ENCODE data around the gene ATP7B.

ATP7B gene

GRCh38 chr13:52024481-52024880 lies 13.2 kb upstream of the ATP7B start, which contains the start of gene UTP14C:
TSS of gene UTP14C (plus strand) at chr13:52024691. CDS start at chr13:52028805, 4,114 bp downstream.
- POLR2A ChIA-PET: interaction anchor here (0.7 kb wide), 1 partner anchor 11 kb away, joined by 3 read pairs; no protein-coding TSS in a partner anchor
- Histone ChIP-seq H3K27me3 (replicated peaks in 2 of 5; ENCODE audit: control insufficient read depth in 4 of 5, insufficient read depth in 5 of 5, low read length in 4 of 5) (no peaks in the 10 kb centered on the region), H3K4me3 (ENCODE audit: control insufficient read depth in 1 of 7, extremely low read depth in 1 of 7, insufficient read depth in 4 of 7, low read depth in 2 of 7, low read length in 6 of 7) (no peak within 1 kb of the TSS), H3K36me3 (ENCODE audit: control insufficient read depth in 4 of 4, insufficient read depth in 4 of 4, low read length in 3 of 4) (peaks cover 25 to 87% (median 60%) of the 10 kb centered on the region in 4 experiments), H3K9me3 (ENCODE audit: control extremely low read depth in 1 of 5, control insufficient read depth in 4 of 5, insufficient read depth in 2 of 5, low read depth in 1 of 5, low read length in 4 of 5) (peaks cover 0 to 24% (median 8%) of the 10 kb centered on the region in 5 experiments), H3K27ac (ENCODE audit: insufficient read depth in 1 of 2, low read depth in 1 of 2, low read length in 2 of 2, poor library complexity in 1 of 2, severe bottlenecking in 2 of 2) (no peak within 1 kb of the TSS), H3K4me1 (ENCODE audit: control extremely low read depth in 1 of 4, control insufficient read depth in 4 of 4, insufficient read depth in 4 of 4, low read length in 3 of 4) (no peaks in the 10 kb centered on the region)
- CTCF ChIA-PET: no interaction called here
- 97% methylated on average over 3 of the region's 3 CpGs for WGBS (ENCODE audit: insufficient coverage)
- DNase-seq: no peak

- POLR2A ChIA-PET: interaction anchor here (0.6 kb wide), 1 partner anchor 11 kb away, joined by 3 read pairs; no protein-coding TSS in a partner anchor
Observed at GRCh38 chr13:52022356-52022755, 11.1 kb upstream of the ATP7B start.

GRCh38 chr13:52020191-52020590 lies 8.9 kb upstream of the ATP7B start:
- Histone ChIP-seq H3K27ac (ENCODE audit: insufficient read depth in 1 of 2, low read depth in 1 of 2, low read length in 2 of 2, poor library complexity in 1 of 2, severe bottlenecking in 2 of 2) (no peak overlapping the region), H3K4me1 (ENCODE audit: control extremely low read depth in 1 of 4, control insufficient read depth in 4 of 4, insufficient read depth in 4 of 4, low read length in 3 of 4) (no peaks in the 10 kb centered on the region), H3K4me3 (ENCODE audit: control insufficient read depth in 1 of 7, extremely low read depth in 1 of 7, insufficient read depth in 4 of 7, low read depth in 2 of 7, low read length in 6 of 7) (no peak overlapping the region), H3K9me3 (ENCODE audit: control extremely low read depth in 1 of 5, control insufficient read depth in 4 of 5, insufficient read depth in 2 of 5, low read depth in 1 of 5, low read length in 4 of 5) (peaks cover 0 to 1% (median 0%) of the 10 kb centered on the region in 5 experiments), H3K27me3 (replicated peaks in 2 of 5; ENCODE audit: control insufficient read depth in 4 of 5, insufficient read depth in 5 of 5, low read length in 4 of 5) (no peaks in the 10 kb centered on the region), H3K36me3 (ENCODE audit: control insufficient read depth in 4 of 4, insufficient read depth in 4 of 4, low read length in 3 of 4) (peaks cover 12 to 62% (median 38%) of the 10 kb centered on the region in 4 experiments)
- DNase-seq: no peak
- ChIA-PET CTCF (interaction anchor here (1.0 to 1.5 kb wide), 3 partner anchors 10 to 108 kb away, joined by 3 read pairs; partner anchors contain the start of gene NEK5), POLR2A (no interaction called here)
- WGBS (ENCODE audit: insufficient coverage): 92% methylated on average over 2 of the region's 3 CpGs

More at GRCh38 chr13:52022356-52022755, 11.1 kb upstream of the ATP7B start:
- Histone ChIP-seq H3K27me3 (replicated peaks in 2 of 5; ENCODE audit: control insufficient read depth in 4 of 5, insufficient read depth in 5 of 5, low read length in 4 of 5) (no peaks in the 10 kb centered on the region), H3K4me3 (ENCODE audit: control insufficient read depth in 1 of 7, extremely low read depth in 1 of 7, insufficient read depth in 4 of 7, low read depth in 2 of 7, low read length in 6 of 7) (no peak overlapping the region), H3K9me3 (ENCODE audit: control extremely low read depth in 1 of 5, control insufficient read depth in 4 of 5, insufficient read depth in 2 of 5, low read depth in 1 of 5, low read length in 4 of 5) (peaks cover 0 to 17% (median 3%) of the 10 kb centered on the region in 5 experiments), H3K36me3 (ENCODE audit: control insufficient read depth in 4 of 4, insufficient read depth in 4 of 4, low read length in 3 of 4) (peaks cover 17 to 76% (median 56%) of the 10 kb centered on the region in 4 experiments), H3K4me1 (ENCODE audit: control extremely low read depth in 1 of 4, control insufficient read depth in 4 of 4, insufficient read depth in 4 of 4, low read length in 3 of 4) (no peaks in the 10 kb centered on the region), H3K27ac (ENCODE audit: insufficient read depth in 1 of 2, low read depth in 1 of 2, low read length in 2 of 2, poor library complexity in 1 of 2, severe bottlenecking in 2 of 2) (peak overlapping the region in 1 of 2 experiments; percentile 17)
- CTCF ChIA-PET: no interaction called here
- peak; percentile 50 to 83 (median 67) for DNase-seq
- 100% methylated on average over 1 of the region's 2 CpGs for WGBS (ENCODE audit: insufficient coverage)

GRCh38 chr13:52016296-52016695 lies 5.0 kb upstream of the ATP7B start:
- Histone ChIP-seq H3K27ac (ENCODE audit: insufficient read depth in 1 of 2, low read depth in 1 of 2, low read length in 2 of 2, poor library complexity in 1 of 2, severe bottlenecking in 2 of 2) (no peak overlapping the region), H3K36me3 (ENCODE audit: control insufficient read depth in 4 of 4, insufficient read depth in 4 of 4, low read length in 3 of 4) (peaks cover 0 to 35% (median 18%) of the 10 kb centered on the region in 4 experiments), H3K4me1 (ENCODE audit: control extremely low read depth in 1 of 4, control insufficient read depth in 4 of 4, insufficient read depth in 4 of 4, low read length in 3 of 4) (peaks cover 5 to 15% (median 10%) of the 10 kb centered on the region in 4 experiments), H3K9me3 (ENCODE audit: control extremely low read depth in 1 of 5, control insufficient read depth in 4 of 5, insufficient read depth in 2 of 5, low read depth in 1 of 5, low read length in 4 of 5) (no peaks in the 10 kb centered on the region), H3K27me3 (replicated peaks in 2 of 5; ENCODE audit: control insufficient read depth in 4 of 5, insufficient read depth in 5 of 5, low read length in 4 of 5) (peaks cover 0 to under 1% (median 0%) of the 10 kb centered on the region in 5 experiments), H3K4me3 (ENCODE audit: control insufficient read depth in 1 of 7, extremely low read depth in 1 of 7, insufficient read depth in 4 of 7, low read depth in 2 of 7, low read length in 6 of 7) (no peak overlapping the region)
- 94% methylated on average over 3 of the region's 3 CpGs for WGBS (ENCODE audit: insufficient coverage)
- no peak for DNase-seq
- ChIA-PET POLR2A (no interaction called here), CTCF (interaction anchor here (1.0 kb wide), 1 partner anchor 13 kb away, joined by 3 read pairs; no protein-coding TSS in a partner anchor)

GRCh38 chr13:52012512-52012836 lies 1.2 kb upstream of the ATP7B start:
- POLR2A ChIA-PET: no interaction called here
- peak overlapping the region; percentile 85 to 100 (median 99) for H3K4me3 ChIP-seq (ENCODE audit: control insufficient read depth in 1 of 7, extremely low read depth in 1 of 7, insufficient read depth in 4 of 7, low read depth in 2 of 7, low read length in 6 of 7)
- peaks cover 7 to 22% (median 20%) of the 10 kb centered on the region in 4 experiments for H3K4me1 ChIP-seq (ENCODE audit: control extremely low read depth in 1 of 4, control insufficient read depth in 4 of 4, insufficient read depth in 4 of 4, low read length in 3 of 4)
- no peak for DNase-seq
- WGBS (ENCODE audit: insufficient coverage): 2% methylated on average over 8 of the region's 8 CpGs
- peak overlapping the region; percentile 74 to 93 for H3K27ac ChIP-seq (ENCODE audit: insufficient read depth in 1 of 2, low read depth in 1 of 2, low read length in 2 of 2, poor library complexity in 1 of 2, severe bottlenecking in 2 of 2)
- no peaks in the 10 kb centered on the region for H3K9me3 ChIP-seq (ENCODE audit: control extremely low read depth in 1 of 5, control insufficient read depth in 4 of 5, insufficient read depth in 2 of 5, low read depth in 1 of 5, low read length in 4 of 5)
- H3K36me3 ChIP-seq (ENCODE audit: control insufficient read depth in 4 of 4, insufficient read depth in 4 of 4, low read length in 3 of 4): peaks cover 0 to 9% (median 0%) of the 10 kb centered on the region in 4 experiments
- peaks cover 0 to 13% (median 0%) of the 10 kb centered on the region in 5 experiments for H3K27me3 ChIP-seq (replicated peaks in 2 of 5; ENCODE audit: control insufficient read depth in 4 of 5, insufficient read depth in 5 of 5, low read length in 4 of 5)
- CTCF ChIA-PET: interaction anchor here (0.5 to 2.5 kb wide), 5 partner anchors 10 to 148 kb away, joined by 3 to 9 read pairs (median 6); no protein-coding TSS in a partner anchor

- peak; percentile 98 to 99 (median 99) for DNase-seq
- under 1% methylated on average over 72 of the region's 82 CpGs for WGBS (ENCODE audit: insufficient coverage)
- Histone ChIP-seq H3K27ac (ENCODE audit: insufficient read depth in 1 of 2, low read depth in 1 of 2, low read length in 2 of 2, poor library complexity in 1 of 2, severe bottlenecking in 2 of 2) (peak within 1 kb of the TSS; percentile 74 to 93), H3K36me3 (ENCODE audit: control insufficient read depth in 4 of 4, insufficient read depth in 4 of 4, low read length in 3 of 4) (peaks cover 0 to 8% (median 0%) of the 10 kb centered on the region in 4 experiments), H3K4me3 (ENCODE audit: control insufficient read depth in 1 of 7, extremely low read depth in 1 of 7, insufficient read depth in 4 of 7, low read depth in 2 of 7, low read length in 6 of 7) (peak within 1 kb of the TSS; percentile 85 to 100 (median 99)), H3K4me1 (ENCODE audit: control extremely low read depth in 1 of 4, control insufficient read depth in 4 of 4, insufficient read depth in 4 of 4, low read length in 3 of 4) (peaks cover 7 to 22% (median 20%) of the 10 kb centered on the region in 4 experiments), H3K27me3 (replicated peaks in 2 of 5; ENCODE audit: control insufficient read depth in 4 of 5, insufficient read depth in 5 of 5, low read length in 4 of 5) (peaks cover 0 to 13% (median 0%) of the 10 kb centered on the region in 5 experiments), H3K9me3 (ENCODE audit: control extremely low read depth in 1 of 5, control insufficient read depth in 4 of 5, insufficient read depth in 2 of 5, low read depth in 1 of 5, low read length in 4 of 5) (no peaks in the 10 kb centered on the region)
- ChIA-PET CTCF (interaction anchor here (0.5 to 2.5 kb wide), 4 partner anchors 10 to 148 kb away, joined by 3 to 9 read pairs (median 6); no protein-coding TSS in a partner anchor), POLR2A (no interaction called here)
Observed at GRCh38 chr13:52011632-52012511, 622 bp upstream of the ATP7B start, which contains the start of gene ALG11. TSS of gene ALG11 (plus strand) at chr13:52012398. CDS start at chr13:52012419, 21 bp downstream.

Measured in common myeloid progenitor, CD34-positive (primary cell).